Ectodermal cell (in vitro differentiated cells): ENCODE data around the gene GBX2.

Experiments used
- H3K27ac ChIP-seq: 2 replicates; pipeline ENCODE4 v1.7.0; 2013; ENCODE audit warnings: mild to moderate bottlenecking, low read depth, low read length; ENCODE audit not compliant: insufficient read depth, poor library complexity, severe bottlenecking
- H3K27me3 ChIP-seq: 2 replicates; pipeline ENCODE4 v1.7.0; 2013; ENCODE audit warnings: mild to moderate bottlenecking, low read length; ENCODE audit not compliant: insufficient read depth, control insufficient read depth, poor library complexity, severe bottlenecking
- H3K36me3 ChIP-seq: one replicate; pipeline ENCODE4 v1.7.0; 2013; ENCODE audit warnings: low read length; ENCODE audit not compliant: control insufficient read depth, insufficient read depth
- H3K4me1 ChIP-seq: one replicate; pipeline ENCODE4 v1.7.0; 2013; ENCODE audit warnings: low read length; ENCODE audit not compliant: control insufficient read depth, insufficient read depth
- H3K4me3 ChIP-seq: 2 replicates; pipeline ENCODE4 v1.7.0; 2013; ENCODE audit warnings: low read depth, low read length, control low read depth; ENCODE audit not compliant: insufficient read depth
- H3K9me3 ChIP-seq: 2 replicates; pipeline ENCODE4 v1.7.0; 2013; ENCODE audit warnings: mild to moderate bottlenecking, low read length, moderate library complexity; ENCODE audit not compliant: control insufficient read depth
- WGBS, 2 experiments: methylation state at CpG; one replicate each; pipeline ENCODE4 v1.1.7; 2013; ENCODE audit warnings: missing lambda C conversion rate in 2 of 2; 5-methylcytosine and 5-hydroxymethylcytosine counted together

Gene GBX2

GRCh38 chr2:236129935-236130334, 38.3 kb downstream of the GBX2 start:
- 95 to 97% methylated on average over 4 of the region's 4 CpGs for WGBS, 2 experiments
- no peaks in the 10 kb centered on the region for H3K27me3 ChIP-seq
- no peaks in the 10 kb centered on the region for H3K4me1 ChIP-seq
- no peaks in the 10 kb centered on the region for H3K9me3 ChIP-seq
- no peak overlapping the region for H3K27ac ChIP-seq
- H3K4me3 ChIP-seq: no peak overlapping the region
- peaks cover 6% of the 10 kb centered on the region for H3K36me3 ChIP-seq

- H3K9me3 ChIP-seq: no peaks in the 10 kb centered on the region
- H3K4me1 ChIP-seq: no peaks in the 10 kb centered on the region
- H3K36me3 ChIP-seq: peaks cover 9% of the 10 kb centered on the region
- 90 to 92% methylated on average over 17 of the region's 17 CpGs for WGBS, 2 experiments
- no peaks in the 10 kb centered on the region for H3K27me3 ChIP-seq
- no peak overlapping the region for H3K27ac ChIP-seq
- H3K4me3 ChIP-seq: no peak overlapping the region
Measured at GRCh38 chr2:236128321-236128720, 39.9 kb downstream of the GBX2 start.

GRCh38 chr2:236127010-236127409, 41.2 kb downstream of the GBX2 start:
- no peaks in the 10 kb centered on the region for H3K27me3 ChIP-seq
- no peak overlapping the region for H3K27ac ChIP-seq
- peaks cover 9% of the 10 kb centered on the region for H3K36me3 ChIP-seq
- no peaks in the 10 kb centered on the region for H3K4me1 ChIP-seq
- no peak overlapping the region for H3K4me3 ChIP-seq
- no peaks in the 10 kb centered on the region for H3K9me3 ChIP-seq
- 94% methylated on average over 11 of the region's 11 CpGs for WGBS, 2 experiments

DNA sequence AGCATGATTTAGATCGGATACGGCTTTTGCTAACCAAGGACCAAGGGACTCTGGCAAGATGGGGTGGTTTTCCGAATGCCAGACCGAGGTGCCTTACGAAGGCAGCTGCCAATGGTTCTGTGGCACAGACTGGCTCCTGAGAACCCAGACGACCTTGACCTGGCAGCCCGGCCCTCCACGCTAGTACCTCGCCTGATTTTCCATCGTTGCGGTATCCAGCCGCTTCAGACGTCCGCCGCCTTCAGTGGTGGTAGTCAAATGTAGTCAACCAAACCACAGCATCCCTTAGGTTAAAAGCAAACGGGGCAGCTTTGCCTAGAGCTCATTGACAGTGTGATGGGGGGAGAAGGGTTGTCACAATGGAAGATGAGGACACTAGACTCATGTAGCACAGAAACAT, 42.6 kb downstream of the GBX2 start:
- Histone ChIP-seq H3K27ac (no peak overlapping the region), H3K36me3 (peaks cover 9% of the 10 kb centered on the region), H3K4me3 (no peak overlapping the region), H3K27me3 (peaks cover 5% of the 10 kb centered on the region), H3K9me3 (no peaks in the 10 kb centered on the region), H3K4me1 (no peaks in the 10 kb centered on the region)
- WGBS, 2 experiments: 96 to 97% methylated on average over 16 of the region's 16 CpGs

- Histone ChIP-seq H3K27ac (no peak overlapping the region), H3K36me3 (peaks cover 9% of the 10 kb centered on the region), H3K27me3 (peaks cover 17% of the 10 kb centered on the region), H3K4me3 (no peak overlapping the region), H3K4me1 (no peaks in the 10 kb centered on the region), H3K9me3 (no peaks in the 10 kb centered on the region)
- WGBS, 2 experiments: 95 to 96% methylated on average over 29 to 30 of the region's 30 CpGs
Measured at GRCh38 chr2:236124182-236124893, 43.8 kb downstream of the GBX2 start.

GRCh38 chr2:236123716-236124115, 44.5 kb downstream of the GBX2 start:
- H3K36me3 ChIP-seq: peaks cover 9% of the 10 kb centered on the region

DNA sequence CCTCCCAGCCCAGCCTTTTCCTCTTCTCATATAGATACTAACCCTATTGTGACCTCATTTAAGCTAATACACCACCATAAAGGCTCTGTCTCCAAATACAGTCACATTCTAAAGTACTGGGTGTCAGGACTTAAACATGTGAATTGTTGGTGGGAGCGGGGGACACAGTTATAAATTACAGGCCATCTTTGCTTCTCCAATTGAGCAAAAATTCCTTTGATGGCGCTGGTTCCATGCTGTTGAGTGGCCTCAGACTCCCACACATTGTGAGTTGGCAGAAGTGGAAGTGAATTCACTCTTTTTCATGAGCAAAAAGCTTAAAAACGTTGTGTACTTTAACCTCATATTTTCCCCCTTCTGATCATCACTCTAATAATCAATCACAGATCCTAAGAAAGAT, 46.0 kb downstream of the GBX2 start:
- H3K27ac ChIP-seq: no peak overlapping the region
- H3K27me3 ChIP-seq: peaks cover 38% of the 10 kb centered on the region
- WGBS, 2 experiments: 89 to 97% methylated on average over 3 of the region's 3 CpGs
- H3K4me1 ChIP-seq: peaks cover 7% of the 10 kb centered on the region
- peaks cover 9% of the 10 kb centered on the region for H3K36me3 ChIP-seq
- no peak overlapping the region for H3K4me3 ChIP-seq
- H3K9me3 ChIP-seq: no peaks in the 10 kb centered on the region

More at GRCh38 chr2:236123716-236124115, 44.5 kb downstream of the GBX2 start:
- no peak overlapping the region for H3K27ac ChIP-seq
- H3K4me3 ChIP-seq: no peak overlapping the region
- WGBS, 2 experiments: 96 to 97% methylated on average over 19 of the region's 19 CpGs
- no peaks in the 10 kb centered on the region for H3K4me1 ChIP-seq
- H3K9me3 ChIP-seq: no peaks in the 10 kb centered on the region
- peaks cover 24% of the 10 kb centered on the region for H3K27me3 ChIP-seq

- peaks cover 45% of the 10 kb centered on the region for H3K27me3 ChIP-seq
- peaks cover 7% of the 10 kb centered on the region for H3K4me1 ChIP-seq
- WGBS, 2 experiments: 90% methylated on average over 6 to 7 of the region's 7 CpGs
- H3K4me3 ChIP-seq: no peak overlapping the region
- no peak overlapping the region for H3K27ac ChIP-seq
- no peaks in the 10 kb centered on the region for H3K9me3 ChIP-seq
- peaks cover 9% of the 10 kb centered on the region for H3K36me3 ChIP-seq
Measured at GRCh38 chr2:236121546-236121945, 46.6 kb downstream of the GBX2 start.

- Histone ChIP-seq H3K36me3 (peaks cover 9% of the 10 kb centered on the region), H3K27me3 (peaks cover 52% of the 10 kb centered on the region), H3K27ac (no peak overlapping the region), H3K9me3 (no peaks in the 10 kb centered on the region), H3K4me1 (peaks cover 7% of the 10 kb centered on the region), H3K4me3 (no peak overlapping the region)
- 82 to 84% methylated on average over 5 of the region's 5 CpGs for WGBS, 2 experiments
Measured at GRCh38 chr2:236120829-236121228, 47.4 kb downstream of the GBX2 start.

- H3K27me3 ChIP-seq: peaks cover 55% of the 10 kb centered on the region
- H3K9me3 ChIP-seq: no peaks in the 10 kb centered on the region
- no peak overlapping the region for H3K27ac ChIP-seq
- no peak overlapping the region for H3K4me3 ChIP-seq
- peaks cover 7% of the 10 kb centered on the region for H3K4me1 ChIP-seq
- peaks cover 4% of the 10 kb centered on the region for H3K36me3 ChIP-seq
- WGBS, 2 experiments: 91% methylated on average over 29 of the region's 29 CpGs
Measured at GRCh38 chr2:236120141-236120601, 48.0 kb downstream of the GBX2 start.
